ENCODE results near the gene TRAF4.
"Not testable (repeated sequence)": the region's sequence is repeated elsewhere in the genome, so short reads cannot be mapped to it uniquely, and the experiment has no call there.

Gene TRAF4

DNA sequence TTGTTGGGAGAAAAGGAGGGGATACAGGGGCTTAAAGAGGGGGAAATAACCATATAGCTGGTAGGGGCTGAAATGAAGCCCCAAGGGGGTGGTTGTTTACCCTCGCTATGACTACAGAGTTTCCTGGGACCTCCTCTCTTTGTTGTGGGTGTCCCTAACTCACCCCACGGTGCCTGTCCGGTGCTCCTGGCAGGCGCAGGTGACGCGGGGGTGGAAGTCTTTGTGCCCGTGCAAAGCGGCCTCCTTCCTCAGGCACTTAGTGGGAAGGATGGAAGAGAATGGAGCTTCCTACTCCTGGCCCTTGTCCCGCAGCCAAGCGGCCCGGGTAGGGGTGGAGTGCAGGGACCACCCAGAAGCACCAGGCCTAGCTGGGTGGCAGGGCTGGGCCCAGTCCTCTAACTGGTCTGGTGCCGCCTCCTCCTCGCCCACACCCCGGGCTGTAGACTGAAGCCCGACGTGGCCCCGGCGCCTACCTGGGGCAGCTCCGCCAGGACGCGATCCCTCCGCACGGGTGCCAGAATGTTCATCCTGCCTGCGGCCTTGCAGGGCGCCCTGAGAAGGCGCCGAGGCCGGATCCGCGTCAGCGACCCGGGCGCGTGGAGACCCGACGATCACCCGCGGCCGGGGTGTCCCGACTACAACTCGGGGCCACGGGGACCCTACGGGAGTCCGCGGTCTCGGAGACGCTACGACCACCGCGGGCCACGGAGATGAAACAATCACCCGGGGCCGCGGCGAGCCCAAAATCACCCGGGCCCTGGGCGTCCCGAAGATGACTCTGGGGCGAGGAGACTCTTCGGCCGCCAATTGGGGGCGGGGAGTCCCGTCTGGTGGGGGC lies 26.9 kb upstream of the TRAF4 start:
- DNase-seq, result no peak

DNA sequence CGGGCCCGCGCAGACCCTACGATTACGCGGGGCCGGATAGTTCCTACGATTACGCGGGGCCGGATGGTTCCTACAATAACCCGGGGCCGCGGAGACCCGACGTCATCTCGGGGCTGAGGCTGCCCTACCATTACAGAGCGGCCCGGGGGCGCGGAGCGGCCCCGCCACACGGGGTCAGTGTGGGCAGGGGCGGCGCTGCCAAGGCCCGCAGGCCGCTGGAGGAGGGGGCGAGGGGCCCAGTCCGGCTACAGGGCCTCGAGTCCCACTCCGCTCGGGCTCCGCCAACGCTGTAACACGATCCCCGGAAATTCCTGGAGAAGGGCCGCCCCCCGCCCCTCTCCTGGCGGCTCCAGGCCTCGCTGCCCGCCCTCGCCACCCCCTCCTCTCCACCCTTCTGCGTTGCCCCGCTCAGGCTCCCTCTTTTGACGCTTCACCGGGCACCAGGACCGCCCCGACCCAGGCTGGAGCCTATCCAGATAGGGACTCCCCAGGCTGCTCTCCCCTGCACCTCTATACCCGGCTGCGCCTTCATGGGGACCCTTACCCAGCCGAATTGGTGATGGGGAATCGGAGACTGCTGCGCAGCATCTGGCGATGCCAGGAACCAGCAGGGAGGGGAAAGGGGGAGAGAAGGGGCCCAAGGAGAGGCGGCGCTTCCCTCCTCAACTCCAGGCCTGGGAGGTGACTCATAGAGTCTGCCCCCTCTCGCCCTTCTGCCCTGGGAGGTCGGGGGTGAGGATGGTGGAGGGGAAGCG lies 26.1 kb upstream of the TRAF4 start, which contains the start of gene RAB34:
TSS of gene RAB34 (minus strand) at position 291 of the 755 bp plus-strand sequence. CDS start 602 bp downstream, outside the sequence.
- DNase-seq, result peak; percentile 56

DNA sequence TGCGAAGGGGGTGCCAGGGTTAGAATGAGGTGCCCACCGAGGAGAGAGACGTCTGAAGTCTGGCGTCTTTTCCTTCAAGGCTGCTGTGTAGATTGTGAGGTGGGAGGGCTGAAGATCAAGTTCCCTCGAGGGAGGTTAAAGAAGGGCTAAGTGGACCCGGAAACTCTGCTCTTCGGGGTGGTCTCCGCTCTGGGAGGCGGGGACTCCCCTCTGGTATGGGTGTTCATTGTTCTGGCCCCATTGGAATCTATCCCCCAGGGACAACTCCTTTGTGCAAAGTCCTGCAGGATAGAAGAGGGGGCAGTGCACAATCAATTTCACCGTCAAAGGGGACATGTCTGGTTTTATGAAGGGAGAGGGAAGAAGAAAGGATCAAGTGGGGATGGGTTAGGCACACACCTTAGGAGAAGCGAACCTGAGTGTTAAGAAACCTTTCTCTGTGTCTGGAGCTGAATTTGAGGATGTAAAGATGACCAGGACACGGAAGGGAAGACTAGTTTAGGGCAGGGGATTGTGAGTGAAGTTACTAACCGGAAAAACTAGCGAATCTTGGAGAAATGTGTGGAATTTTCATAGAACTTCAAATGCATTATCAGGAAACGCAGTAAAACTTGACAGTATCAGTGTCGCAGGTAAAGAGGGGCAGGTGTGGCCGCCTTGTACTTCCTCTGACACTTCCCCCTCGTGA lies 25.3 kb upstream of the TRAF4 start:
- no peak for DNase-seq

DNA sequence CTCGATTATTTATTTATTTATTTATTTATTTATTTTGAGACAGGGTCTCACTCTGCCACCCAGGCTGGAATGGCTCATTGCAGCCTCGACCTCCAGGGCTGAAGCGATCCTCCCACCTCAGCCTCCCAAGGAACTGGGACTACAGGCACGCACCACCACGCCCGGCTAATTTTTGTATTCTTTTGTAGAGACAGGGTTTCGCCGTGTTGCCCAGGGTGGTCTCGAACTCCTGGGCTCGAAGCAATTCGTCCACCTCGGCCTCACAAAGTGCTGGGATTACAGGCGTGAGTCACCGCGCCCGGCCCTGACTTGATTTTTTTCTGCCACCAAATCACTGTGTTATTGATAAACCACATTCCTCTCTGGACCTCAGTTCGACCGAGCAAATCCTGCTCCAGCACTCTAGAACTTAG lies 24.8 kb upstream of the TRAF4 start:
- no peak for DNase-seq

DNA sequence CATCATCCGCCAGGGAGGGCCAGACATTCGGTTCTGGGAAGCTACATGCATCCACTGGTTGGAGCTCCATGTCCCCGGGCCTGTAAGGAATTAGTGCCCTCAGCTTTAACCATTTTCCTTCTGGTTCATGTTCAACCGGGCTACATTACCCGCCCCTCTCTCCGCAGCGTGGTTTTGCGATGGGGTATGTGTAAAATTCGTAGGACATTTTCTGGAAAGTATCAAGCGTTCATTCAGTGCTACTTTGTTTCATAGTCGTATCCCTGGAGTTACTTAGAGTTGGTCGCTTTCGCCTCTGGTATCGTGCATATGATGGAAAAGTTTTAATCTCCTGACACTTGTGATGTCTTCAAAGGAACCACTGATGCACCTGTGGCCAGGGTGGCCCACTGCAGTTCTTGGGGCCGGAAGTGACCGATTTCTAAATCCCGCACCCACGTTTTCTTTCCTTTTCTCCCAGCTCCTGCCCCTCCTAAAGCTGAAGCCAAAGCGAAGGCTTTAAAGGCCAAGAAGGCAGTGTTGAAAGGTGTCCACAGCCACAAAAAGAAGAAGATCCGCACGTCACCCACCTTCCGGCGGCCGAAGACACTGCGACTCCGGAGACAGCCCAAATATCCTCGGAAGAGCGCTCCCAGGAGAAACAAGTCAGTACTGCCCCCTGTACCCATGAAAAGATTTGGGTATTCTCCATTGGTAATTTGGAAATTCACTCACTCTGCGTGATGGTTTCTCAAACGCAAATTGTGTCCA lies 23.4 kb upstream of the TRAF4 start:
- peak; percentile 18 for DNase-seq

DNA sequence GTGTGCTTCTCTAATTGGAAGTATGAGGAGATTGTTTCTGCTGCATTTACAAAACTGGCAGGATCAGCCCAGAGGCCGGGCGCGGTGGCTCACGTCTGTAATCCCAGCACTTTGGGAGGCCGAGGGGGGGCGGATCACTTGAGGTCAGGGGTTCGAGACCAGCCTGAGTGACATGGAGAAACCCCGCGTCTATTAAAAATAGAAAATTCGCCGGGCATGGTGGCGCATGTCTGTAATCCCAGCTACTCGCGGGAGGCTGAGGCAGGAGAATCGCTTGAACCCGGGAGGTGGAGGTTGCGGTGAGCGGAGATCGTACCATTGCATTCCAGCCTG lies 22.8 kb upstream of the TRAF4 start:
- not testable (repeated sequence) for DNase-seq

DNA sequence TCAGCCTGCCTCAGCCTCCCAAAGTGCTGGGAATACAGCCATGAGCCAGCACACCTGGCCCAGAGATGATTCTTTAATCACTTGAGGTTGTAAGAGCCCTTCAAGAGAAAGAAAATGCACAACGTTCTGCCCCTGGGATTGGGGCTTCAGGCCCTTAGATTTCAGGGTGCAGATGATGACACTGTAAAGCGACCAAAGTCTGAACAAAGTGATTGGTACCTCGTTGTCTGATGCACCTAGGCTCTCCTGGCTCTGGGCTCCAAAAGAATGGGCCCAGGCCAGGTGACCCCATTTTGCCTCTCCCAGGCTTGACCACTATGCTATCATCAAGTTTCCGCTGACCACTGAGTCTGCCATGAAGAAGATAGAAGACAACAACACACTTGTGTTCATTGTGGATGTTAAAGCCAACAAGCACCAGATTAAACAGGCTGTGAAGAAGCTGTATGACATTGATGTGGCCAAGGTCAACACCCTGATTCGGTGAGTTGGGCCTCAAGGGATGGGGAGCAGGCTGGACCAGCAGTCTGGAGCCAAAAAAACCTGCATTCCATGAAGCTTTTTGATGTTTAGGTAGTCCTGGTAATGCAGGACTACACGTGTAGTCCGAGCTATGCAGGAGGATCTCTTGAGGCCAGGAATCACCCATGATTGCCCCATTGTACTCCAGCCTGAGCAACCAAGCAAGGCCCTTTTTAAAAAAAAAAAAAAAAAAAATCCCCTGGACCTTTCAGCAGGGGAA lies 21.2 kb upstream of the TRAF4 start:
- DNase-seq, result no peak

DNA sequence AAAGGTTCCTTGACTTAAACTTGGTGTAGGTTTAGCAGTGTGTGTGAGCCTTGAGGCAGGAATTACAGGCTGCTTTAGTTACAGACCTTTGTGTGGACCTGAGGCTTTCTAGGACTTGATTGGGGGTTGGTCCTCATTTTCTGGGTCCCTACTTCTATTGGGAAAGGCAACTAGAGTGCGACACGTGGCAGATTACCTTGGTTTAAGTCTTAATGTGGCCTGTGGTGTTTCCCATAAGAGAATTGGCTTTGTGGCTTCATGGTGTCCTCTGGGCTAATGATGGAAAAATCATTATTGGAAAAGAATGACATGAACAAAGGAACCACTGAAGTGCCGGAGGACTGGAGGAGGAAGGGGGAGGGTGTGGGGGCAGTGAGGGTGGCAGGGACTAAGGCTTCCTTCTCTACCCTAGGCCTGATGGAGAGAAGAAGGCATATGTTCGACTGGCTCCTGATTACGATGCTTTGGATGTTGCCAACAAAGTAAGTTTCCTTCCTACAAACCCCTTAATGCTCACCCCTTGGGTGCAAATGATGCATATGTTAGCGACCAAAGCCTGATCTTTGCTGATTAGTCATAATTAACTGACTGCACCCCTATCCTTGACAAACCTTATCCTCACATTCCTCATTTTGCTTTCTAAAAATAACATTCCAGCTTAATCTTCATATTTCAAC lies 20.5 kb upstream of the TRAF4 start:
- DNase-seq, result no peak

DNA sequence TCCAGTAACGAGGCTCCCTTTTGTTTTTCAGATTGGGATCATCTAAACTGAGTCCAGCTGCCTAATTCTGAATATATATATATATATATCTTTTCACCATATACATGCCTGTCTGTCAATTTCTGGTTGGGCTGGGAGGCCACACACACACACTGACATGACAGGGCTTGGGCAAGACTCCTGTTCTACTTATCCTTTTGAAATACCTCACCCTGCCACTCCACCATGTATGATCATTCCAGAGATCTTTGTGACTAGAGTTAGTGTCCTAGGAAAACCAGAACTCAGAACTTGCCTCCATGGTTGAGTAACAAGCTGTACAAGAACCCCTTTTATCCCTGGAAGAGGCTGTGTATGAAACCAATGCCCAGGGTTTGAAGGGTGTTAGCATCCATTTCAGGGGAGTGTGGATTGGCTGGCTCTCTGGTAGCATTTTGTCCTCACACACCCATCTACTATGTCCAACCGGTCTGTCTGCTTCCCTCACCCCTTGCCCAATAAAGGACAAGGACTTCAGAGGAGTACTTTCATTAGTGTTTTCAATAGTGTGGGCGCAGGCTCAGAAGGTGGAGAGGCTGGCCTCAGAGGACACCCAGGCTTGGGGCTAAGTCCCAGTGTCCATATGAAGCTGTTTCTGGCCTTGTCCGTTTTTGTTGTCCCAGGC lies 19.8 kb upstream of the TRAF4 start:
- DNase-seq, result peak; percentile 9

DNA sequence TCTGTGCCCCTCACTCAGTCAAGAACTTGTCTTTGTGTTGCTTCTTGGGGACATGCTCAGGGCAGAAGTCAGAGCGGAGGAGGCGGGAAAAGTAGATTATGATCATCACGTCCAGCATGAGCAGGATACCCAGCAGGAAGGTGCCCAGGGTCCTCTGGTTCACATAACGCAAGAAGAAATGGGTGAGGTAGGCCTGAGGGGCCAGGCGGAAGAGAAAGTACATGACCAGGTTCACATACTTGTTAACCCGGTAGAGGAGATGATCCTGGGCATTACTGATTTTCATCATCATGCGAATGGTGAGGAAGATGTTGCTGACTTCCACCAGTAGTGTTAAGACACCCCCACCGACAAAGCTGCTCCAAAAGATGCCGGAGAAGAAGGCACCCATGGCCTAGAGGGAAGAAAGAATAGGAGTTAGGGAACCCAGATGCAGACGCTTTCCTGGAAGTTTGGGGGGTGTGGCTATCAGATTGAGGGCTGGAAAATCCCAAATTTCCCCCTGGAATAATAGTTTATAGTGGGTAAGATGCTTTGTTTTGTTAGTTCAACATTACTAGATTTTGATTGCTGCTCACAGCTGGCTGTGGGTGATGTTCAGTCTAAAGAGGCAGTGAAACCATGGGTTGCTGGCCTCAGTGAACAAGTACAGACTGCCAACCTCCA lies 19.2 kb upstream of the TRAF4 start:
- DNase-seq, result no peak

DNA sequence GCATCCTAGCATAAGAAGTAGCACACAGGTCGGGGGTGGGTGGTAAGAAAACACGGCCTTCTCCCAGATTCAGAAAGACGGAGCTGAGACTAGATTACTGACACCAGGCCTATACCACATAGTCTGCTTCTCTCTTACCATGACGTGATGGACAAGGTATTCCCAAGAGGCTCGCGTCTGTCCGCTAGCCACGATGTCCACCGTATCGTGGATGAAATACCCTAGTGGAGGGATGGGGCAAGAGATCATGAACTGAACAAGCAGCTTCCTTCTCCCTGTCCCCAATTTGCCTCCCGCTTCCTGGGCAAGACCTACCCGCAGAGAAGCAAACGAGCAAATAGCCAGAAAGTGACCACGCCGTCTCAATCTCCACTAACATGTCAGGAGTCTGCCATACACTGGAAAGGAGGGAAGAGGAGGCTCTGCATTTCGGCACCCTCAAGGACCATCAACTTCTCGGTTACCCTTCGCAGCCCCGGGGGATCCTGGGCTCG lies 18.6 kb upstream of the TRAF4 start:
- peak; percentile 74 for DNase-seq

DNA sequence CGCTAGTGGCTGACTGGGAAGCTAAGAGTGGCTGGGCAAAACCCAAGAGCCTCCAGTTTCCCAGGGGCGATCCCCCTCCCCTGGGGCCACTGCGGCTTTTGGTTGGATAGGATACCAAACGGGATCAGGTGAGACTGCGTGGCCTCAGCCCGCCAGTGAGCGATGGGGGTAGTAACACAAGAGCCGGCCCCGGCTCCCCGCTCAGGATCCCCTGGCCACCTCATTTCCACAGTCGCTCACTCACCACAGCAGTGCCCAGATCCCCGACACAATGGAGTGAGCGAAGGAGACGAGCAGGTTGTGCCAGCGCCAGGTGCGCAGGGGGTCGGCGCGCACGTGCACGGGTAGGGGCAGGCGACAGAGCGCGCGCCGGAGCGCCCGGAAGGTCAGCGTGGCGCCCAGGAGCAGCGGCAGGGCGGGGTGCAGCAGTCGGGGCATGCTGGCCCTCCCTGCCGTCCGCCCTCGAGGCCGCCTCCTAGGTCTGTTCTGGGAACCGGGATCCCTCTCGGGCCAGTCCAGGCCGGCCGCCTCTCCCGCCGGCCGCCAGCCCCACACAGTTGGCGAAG lies 18.1 kb upstream of the TRAF4 start:
- DNase-seq, result peak; percentile 59

DNA sequence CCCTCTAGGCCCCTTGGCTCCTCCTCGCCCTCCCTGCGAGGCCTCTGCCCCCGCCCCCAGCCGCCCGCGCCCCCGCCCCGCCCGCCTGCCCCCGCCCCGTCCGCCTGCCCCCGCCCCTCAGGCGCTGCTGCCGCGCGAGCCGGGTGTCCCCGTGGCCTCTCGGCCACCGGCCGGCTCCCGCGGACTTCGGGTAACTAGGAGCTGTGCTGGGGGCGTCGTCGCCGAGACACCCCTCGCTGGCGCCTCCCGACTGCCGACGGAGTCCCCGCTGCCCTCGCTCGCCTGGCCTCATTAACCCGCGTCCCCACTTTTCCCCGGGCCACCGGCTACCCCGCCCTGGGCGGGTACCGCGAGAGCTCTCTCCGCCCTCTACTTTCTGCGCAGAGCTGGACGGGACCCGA lies 17.6 kb upstream of the TRAF4 start, which contains the start of gene TLCD1:
TSS of gene TLCD1 (minus strand) at position 8 of the 401 bp plus-strand sequence. CDS start 136 bp downstream, outside the sequence.
- DNase-seq, result peak; percentile 37

DNA sequence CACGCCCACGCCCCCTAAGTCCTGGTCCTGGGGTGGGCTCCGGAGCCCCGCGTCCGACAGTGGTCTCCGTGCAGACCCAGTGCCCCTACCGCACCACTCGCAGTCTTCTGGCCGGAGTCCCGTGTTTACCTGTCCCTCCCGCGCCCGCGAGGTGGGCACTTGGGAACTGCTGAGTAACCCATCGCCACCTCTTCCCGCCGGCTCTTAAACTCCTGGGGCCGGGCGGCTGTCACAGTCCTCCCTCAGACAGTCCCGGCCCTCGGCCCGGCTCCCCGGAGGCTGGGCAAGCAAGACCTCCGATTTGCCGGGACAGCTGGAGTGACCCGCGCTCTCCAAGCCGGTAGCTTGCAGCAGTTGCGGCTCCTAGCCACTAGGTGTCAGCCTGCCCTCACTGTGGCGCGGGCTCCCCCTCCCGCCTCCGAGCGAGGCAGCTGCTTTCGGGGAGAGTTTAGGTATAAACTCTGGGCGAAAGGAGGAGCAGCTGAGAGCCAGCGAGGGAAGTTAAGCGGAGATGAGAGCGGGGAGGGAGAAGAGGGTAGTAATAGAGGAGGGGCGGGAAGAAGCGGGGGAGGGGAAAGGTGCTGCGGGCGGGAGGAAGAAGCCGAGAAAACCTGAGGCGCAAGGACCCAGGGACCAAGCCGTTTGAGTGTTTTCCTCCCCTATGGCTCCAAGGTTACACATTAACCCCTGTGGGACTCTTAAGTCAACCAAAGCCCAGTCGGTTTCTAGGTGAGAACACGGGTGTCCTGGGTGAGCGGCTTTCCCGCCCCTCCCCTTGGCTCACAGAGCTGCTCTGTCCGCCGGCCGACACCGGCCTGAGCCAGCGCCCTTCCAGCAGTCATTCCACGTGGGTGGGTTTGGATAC lies 17.0 kb upstream of the TRAF4 start:
- peak; percentile 86 for DNase-seq

DNA sequence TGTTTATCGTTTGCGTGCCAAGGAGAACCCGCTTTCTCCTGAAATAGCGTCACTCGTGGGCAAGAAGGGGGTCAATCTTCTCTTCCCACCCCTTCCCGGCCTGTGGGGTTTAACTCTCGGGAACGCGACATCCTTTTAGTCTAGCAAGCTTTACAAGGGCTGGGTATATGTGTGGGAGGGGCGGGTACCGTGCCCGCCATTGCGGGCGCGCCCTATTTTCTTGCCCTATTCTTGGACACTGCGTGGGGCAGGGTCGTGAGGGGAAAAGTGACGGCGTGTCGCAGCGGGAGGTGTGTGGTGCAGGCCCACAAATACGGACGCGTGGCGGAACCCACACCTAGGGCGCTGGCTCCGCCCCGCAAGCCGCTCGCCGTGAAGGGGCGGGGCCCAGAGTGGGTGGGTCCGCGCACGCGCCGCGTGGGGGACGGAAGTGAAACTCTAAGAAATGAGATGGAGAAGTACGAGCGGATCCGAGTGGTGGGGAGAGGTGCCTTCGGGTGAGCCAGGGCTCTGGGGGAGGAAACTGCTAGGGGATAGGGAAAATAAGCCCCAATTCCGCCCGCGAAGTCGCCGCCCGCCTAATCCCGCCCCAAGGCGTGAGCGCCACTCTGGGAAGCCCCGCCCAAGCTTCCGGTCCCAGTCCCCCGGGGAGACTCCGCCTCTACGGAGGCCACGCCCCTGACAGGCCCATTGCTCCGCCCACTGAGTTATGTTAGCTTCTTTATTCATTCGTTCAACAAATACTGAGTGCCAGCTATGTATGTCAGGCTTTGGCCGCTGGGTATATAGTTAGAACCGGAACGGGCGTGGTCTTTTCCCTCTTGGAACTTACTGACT lies 15.2 kb upstream of the TRAF4 start, which contains the start of gene NEK8:
TSS of gene NEK8 (plus strand) at position 425 of the 837 bp plus-strand sequence. CDS start at position 451, 26 bp downstream.
- DNase-seq, result peak; percentile 99

DNA sequence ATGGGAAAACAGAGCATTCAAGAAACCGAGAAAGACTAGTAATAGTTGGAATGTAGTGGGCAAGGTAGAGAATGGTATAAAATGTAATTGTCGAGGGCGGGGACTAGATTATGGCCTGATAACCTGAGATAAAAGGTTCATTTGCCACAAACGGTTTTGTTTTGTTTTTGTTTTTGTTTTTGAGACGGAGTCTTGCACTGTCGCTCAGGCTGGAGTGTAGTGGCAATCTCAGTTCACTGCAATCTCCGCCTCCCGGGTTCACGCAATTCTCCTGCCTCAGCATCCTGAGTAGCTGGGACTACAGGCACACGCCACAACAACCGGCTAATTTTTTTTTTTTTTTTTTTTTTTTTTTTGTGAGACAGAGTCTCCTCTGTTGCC lies 13.9 kb upstream of the TRAF4 start:
- DNase-seq, result no peak

DNA sequence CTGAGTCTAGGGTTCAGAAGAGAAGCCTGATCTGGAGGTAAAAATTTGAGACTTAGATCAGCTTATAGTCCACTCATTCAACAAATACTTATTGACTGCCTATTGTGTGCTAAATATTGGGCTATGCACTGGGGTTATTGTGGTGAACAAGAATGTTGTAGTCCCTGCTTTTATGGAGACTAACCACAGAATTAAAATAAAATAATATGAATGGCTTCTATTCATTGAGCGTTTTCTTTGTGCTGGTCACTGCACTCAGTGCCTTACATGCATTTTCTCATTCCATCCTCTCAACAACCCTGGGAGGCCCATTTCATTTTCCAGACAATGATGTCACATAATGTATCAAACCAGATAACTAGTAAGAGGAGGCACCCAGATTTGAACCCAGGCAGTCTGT lies 10.5 kb upstream of the TRAF4 start:
- DNase-seq, result no peak
